Peyer's patch (tissue), 4 donors: ENCODE measurements around the gene ZC3H10.

Source experiments
- CTCF ChIP-seq, 6 experiments: fragments of 450-650 bp in 4 of 6; fragments of 200-600 bp in 2 of 6; sonication (generic) in 1 of 6; IDR thresholded peaks; one replicate each; pipeline ENCODE4 v1.5.1; 2017 to 2019; ENCODE audit warnings: antibody characterized with exemption in 6 of 6, mild to moderate bottlenecking in 3 of 6, moderate library complexity in 1 of 6
- POLR2A ChIP-seq, 2 donors: fragments of 450-650 bp; IDR thresholded peaks; one replicate each; pipeline ENCODE4 v1.5.1; 2017; ENCODE audit warnings: antibody characterized with exemption in 2 of 2, mild to moderate bottlenecking in 2 of 2, moderate library complexity in 2 of 2

- TF ChIP-seq POLR2A (IDR thresholded peaks at IDR 0.05), result peak in 1 of 2 donors; percentile 26
- no peak for TF ChIP-seq CTCF (IDR thresholded peaks at IDR 0.05)
Observed at GRCh38 chr12:56152132-56152755, 34.2 kb downstream of the ZC3H10 start, which contains the start of gene MYL6B.
